ENCODE measurements around the gene PIP5K1C. TPM values are rescaled to one million over a fixed set of nuclear protein-coding genes. Genes with fewer than 3 reads are reported as not detected.

PIP5K1C gene
- total RNA-seq, 1 experiment from 2014 or later: 2.8 TPM

GRCh38 chr19:3725640-3726310, 25.5 kb upstream of the PIP5K1C start:
- no peak overlapping the region for H3K4me3 ChIP-seq
- no peaks in the 10 kb centered on the region for H3K36me3 ChIP-seq
- H3K27me3 ChIP-seq: peaks cover 2% of the 10 kb centered on the region; the same call in 1 of the 2 replicates
- peak; percentile 34 for DNase-seq
- H3K9me3 ChIP-seq: no peaks in the 10 kb centered on the region

GRCh38 chr19:3725121-3725520, 24.9 kb upstream of the PIP5K1C start:
- DNase-seq: no peak
- no peaks in the 10 kb centered on the region for H3K9me3 ChIP-seq
- H3K27me3 ChIP-seq: peaks cover 2% of the 10 kb centered on the region; the same call in 1 of the 2 replicates
- H3K36me3 ChIP-seq: no peaks in the 10 kb centered on the region
- H3K4me3 ChIP-seq: no peak overlapping the region

GRCh38 chr19:3723883-3724282, 23.6 kb upstream of the PIP5K1C start:
- no peaks in the 10 kb centered on the region for H3K36me3 ChIP-seq
- peaks cover 2% of the 10 kb centered on the region; the same call in 1 of the 2 replicates for H3K27me3 ChIP-seq
- H3K9me3 ChIP-seq: no peaks in the 10 kb centered on the region
- no peak for DNase-seq
- no peak overlapping the region for H3K4me3 ChIP-seq

- DNase-seq: no peak
- Histone ChIP-seq H3K4me3 (no peak overlapping the region), H3K27me3 (peaks cover 2% of the 10 kb centered on the region; the same call in 1 of the 2 replicates), H3K9me3 (no peaks in the 10 kb centered on the region), H3K36me3 (no peaks in the 10 kb centered on the region)
Measured at GRCh38 chr19:3723110-3723488, 22.8 kb upstream of the PIP5K1C start.

- peaks cover 2% of the 10 kb centered on the region; the same call in 1 of the 2 replicates for H3K27me3 ChIP-seq
- H3K9me3 ChIP-seq: no peaks in the 10 kb centered on the region
- no peaks in the 10 kb centered on the region for H3K36me3 ChIP-seq
- DNase-seq: no peak
- no peak overlapping the region for H3K4me3 ChIP-seq
Measured at GRCh38 chr19:3722443-3723109, 22.3 kb upstream of the PIP5K1C start.

GRCh38 chr19:3721887-3722442, 21.7 kb upstream of the PIP5K1C start:
- H3K4me3 ChIP-seq: no peak overlapping the region
- H3K9me3 ChIP-seq: no peaks in the 10 kb centered on the region
- peaks cover 2% of the 10 kb centered on the region; the same call in 1 of the 2 replicates for H3K27me3 ChIP-seq
- no peaks in the 10 kb centered on the region for H3K36me3 ChIP-seq
- DNase-seq: no peak

- H3K9me3 ChIP-seq: no peaks in the 10 kb centered on the region
- H3K4me3 ChIP-seq: no peak overlapping the region
- peak; percentile 63 for DNase-seq
- peaks cover 2% of the 10 kb centered on the region; the same call in 1 of the 2 replicates for H3K27me3 ChIP-seq
- H3K36me3 ChIP-seq: no peaks in the 10 kb centered on the region
Measured at GRCh38 chr19:3721131-3721886, 21.0 kb upstream of the PIP5K1C start.

- no peak for DNase-seq
- Histone ChIP-seq H3K36me3 (no peaks in the 10 kb centered on the region), H3K9me3 (no peaks in the 10 kb centered on the region), H3K27me3 (peaks cover 2% of the 10 kb centered on the region; the same call in 1 of the 2 replicates), H3K4me3 (no peak overlapping the region)
Measured at GRCh38 chr19:3720349-3720917, 20.2 kb upstream of the PIP5K1C start.

- DNase-seq: no peak
- H3K9me3 ChIP-seq: no peaks in the 10 kb centered on the region
- no peaks in the 10 kb centered on the region for H3K36me3 ChIP-seq
- H3K4me3 ChIP-seq: no peak overlapping the region
- peaks cover 2% of the 10 kb centered on the region; the same call in 1 of the 2 replicates for H3K27me3 ChIP-seq
Measured at GRCh38 chr19:3719868-3720267, 19.6 kb upstream of the PIP5K1C start.

GRCh38 chr19:3716147-3716668, 15.9 kb upstream of the PIP5K1C start:
- Histone ChIP-seq H3K36me3 (no peaks in the 10 kb centered on the region), H3K27me3 (no peaks in the 10 kb centered on the region), H3K9me3 (no peaks in the 10 kb centered on the region), H3K4me3 (no peak overlapping the region)
- DNase-seq: no peak

- H3K27me3 ChIP-seq: no peaks in the 10 kb centered on the region
- H3K4me3 ChIP-seq: no peak overlapping the region
- no peak for DNase-seq
- H3K9me3 ChIP-seq: no peaks in the 10 kb centered on the region
- no peaks in the 10 kb centered on the region for H3K36me3 ChIP-seq
Measured at GRCh38 chr19:3712663-3713611, 12.7 kb upstream of the PIP5K1C start.

GRCh38 chr19:3710265-3710812, 10.1 kb upstream of the PIP5K1C start:
- Histone ChIP-seq H3K36me3 (no peaks in the 10 kb centered on the region), H3K9me3 (no peaks in the 10 kb centered on the region), H3K27me3 (no peaks in the 10 kb centered on the region), H3K4me3 (no peak overlapping the region)
- DNase-seq: peak; percentile 17

- no peaks in the 10 kb centered on the region for H3K9me3 ChIP-seq
- no peak within 1 kb of the TSS for H3K4me3 ChIP-seq
- no peaks in the 10 kb centered on the region for H3K36me3 ChIP-seq
- H3K27me3 ChIP-seq: no peaks in the 10 kb centered on the region
- DNase-seq: peak; percentile 26
Measured at GRCh38 chr19:3708207-3708931, 8.1 kb upstream of the PIP5K1C start, which contains the start of gene TJP3. Gene TJP3 (plus strand): TSS chr19:3708384. CDS start chr19:3728433, 20,049 bp downstream.

- no peak for DNase-seq
- Histone ChIP-seq H3K27me3 (no peaks in the 10 kb centered on the region), H3K36me3 (no peaks in the 10 kb centered on the region), H3K9me3 (no peaks in the 10 kb centered on the region), H3K4me3 (no peak overlapping the region)
Measured at GRCh38 chr19:3707868-3708206, 7.6 kb upstream of the PIP5K1C start.

- H3K36me3 ChIP-seq: no peaks in the 10 kb centered on the region
- H3K4me3 ChIP-seq: no peak overlapping the region
- H3K9me3 ChIP-seq: no peaks in the 10 kb centered on the region
- DNase-seq: no peak
- H3K27me3 ChIP-seq: no peaks in the 10 kb centered on the region
Measured at GRCh38 chr19:3701200-3701599, 932 bp upstream of the PIP5K1C start.
